SK-N-SH (cell line): ENCODE data around the gene AXL.

ENCODE experiments used
- FOSL2 ChIP-seq: IDR thresholded peaks from 2 replicates; pipeline ENCODE4 v1.4.0; 2012; ENCODE audit warnings: low read depth, mild to moderate bottlenecking, moderate library complexity, borderline replicate concordance
- MXI1 ChIP-seq: IDR thresholded peaks from 2 replicates; pipeline ENCODE4 v1.6.1; 2012; ENCODE audit warnings: mild to moderate bottlenecking, low read depth, low read length, improper control_type of control experiment
- TAF1 ChIP-seq: IDR thresholded peaks from 2 replicates; pipeline ENCODE4 v1.6.1; 2012; ENCODE audit warnings: low read depth, mild to moderate bottlenecking, low read length, moderate library complexity, borderline replicate concordance
- TF ChIP-seq, protein P1 (sequence below): fragments of 200-600 bp; sonication (generic); IDR thresholded peaks from 2 replicates; pipeline ENCODE4 v1.6.1; 2017; ENCODE audit warnings: antibody characterized with exemption, mild to moderate bottlenecking, moderate library complexity
- TF ChIP-seq, protein P2 (sequence below): IDR thresholded peaks from 2 replicates; pipeline ENCODE4 v1.4.0; 2012; ENCODE audit warnings: low read depth
- TF ChIP-seq, protein P3 (sequence below): fragments of 150-350 bp; IDR thresholded peaks from 2 replicates; pipeline ENCODE4 v1.6.1; 2017; ENCODE audit warnings: antibody characterized with exemption, low read length, low read depth, borderline replicate concordance

DNA sequence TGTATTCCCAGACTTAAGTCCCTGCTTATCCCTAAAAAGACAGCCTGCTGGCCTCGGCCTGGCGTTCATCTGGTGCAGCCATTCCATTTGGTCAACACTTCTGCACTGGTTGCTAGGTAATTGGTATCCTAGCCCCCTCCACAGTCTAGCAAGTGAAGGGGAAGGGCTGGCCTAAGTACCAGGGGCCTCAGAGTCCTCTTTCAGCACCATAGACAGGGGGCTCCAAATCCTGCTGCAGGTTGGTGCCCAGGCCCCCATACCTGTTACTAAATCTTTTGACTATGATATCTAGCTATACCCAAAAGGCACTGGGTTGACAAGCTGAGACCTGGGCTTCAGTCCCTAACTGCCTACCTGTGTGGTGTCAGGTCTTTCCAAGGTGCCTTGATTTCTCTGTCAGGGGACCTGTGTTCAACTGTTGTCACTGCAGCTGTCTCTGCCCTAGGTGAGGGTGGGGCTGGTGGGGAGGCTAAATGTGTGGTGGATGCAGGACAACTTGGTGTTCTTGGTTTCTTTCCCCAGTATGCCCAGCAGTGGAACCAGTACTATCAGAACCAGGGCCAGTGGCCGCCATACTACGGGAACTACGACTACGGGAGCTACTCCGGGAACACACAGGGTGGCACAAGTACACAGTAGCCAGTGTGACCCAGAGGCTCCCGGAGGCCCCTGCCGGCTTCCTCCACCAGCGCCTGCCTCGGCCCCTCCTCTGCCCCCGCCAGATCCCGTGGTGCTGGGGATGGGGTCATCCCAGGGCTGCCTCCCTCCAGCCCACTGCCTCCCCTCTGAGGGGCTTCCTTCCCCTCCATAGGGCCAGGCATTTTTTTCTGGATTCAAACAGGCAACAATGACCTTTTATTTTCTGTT is 87.1 kb downstream of the AXL start:
- TF ChIP-seq, protein P1, sequence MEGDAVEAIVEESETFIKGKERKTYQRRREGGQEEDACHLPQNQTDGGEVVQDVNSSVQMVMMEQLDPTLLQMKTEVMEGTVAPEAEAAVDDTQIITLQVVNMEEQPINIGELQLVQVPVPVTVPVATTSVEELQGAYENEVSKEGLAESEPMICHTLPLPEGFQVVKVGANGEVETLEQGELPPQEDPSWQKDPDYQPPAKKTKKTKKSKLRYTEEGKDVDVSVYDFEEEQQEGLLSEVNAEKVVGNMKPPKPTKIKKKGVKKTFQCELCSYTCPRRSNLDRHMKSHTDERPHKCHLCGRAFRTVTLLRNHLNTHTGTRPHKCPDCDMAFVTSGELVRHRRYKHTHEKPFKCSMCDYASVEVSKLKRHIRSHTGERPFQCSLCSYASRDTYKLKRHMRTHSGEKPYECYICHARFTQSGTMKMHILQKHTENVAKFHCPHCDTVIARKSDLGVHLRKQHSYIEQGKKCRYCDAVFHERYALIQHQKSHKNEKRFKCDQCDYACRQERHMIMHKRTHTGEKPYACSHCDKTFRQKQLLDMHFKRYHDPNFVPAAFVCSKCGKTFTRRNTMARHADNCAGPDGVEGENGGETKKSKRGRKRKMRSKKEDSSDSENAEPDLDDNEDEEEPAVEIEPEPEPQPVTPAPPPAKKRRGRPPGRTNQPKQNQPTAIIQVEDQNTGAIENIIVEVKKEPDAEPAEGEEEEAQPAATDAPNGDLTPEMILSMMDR, result no peak
- TF ChIP-seq MXI1 (no peak), TAF1 (no peak), FOSL2 (no peak)
- TF ChIP-seq, protein P2, sequence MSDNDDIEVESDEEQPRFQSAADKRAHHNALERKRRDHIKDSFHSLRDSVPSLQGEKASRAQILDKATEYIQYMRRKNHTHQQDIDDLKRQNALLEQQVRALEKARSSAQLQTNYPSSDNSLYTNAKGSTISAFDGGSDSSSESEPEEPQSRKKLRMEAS, result no peak
- TF ChIP-seq, protein P3, sequence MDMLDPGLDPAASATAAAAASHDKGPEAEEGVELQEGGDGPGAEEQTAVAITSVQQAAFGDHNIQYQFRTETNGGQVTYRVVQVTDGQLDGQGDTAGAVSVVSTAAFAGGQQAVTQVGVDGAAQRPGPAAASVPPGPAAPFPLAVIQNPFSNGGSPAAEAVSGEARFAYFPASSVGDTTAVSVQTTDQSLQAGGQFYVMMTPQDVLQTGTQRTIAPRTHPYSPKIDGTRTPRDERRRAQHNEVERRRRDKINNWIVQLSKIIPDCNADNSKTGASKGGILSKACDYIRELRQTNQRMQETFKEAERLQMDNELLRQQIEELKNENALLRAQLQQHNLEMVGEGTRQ, result no peak
